ENCODE measurements around the gene ITGA7.

DNA sequence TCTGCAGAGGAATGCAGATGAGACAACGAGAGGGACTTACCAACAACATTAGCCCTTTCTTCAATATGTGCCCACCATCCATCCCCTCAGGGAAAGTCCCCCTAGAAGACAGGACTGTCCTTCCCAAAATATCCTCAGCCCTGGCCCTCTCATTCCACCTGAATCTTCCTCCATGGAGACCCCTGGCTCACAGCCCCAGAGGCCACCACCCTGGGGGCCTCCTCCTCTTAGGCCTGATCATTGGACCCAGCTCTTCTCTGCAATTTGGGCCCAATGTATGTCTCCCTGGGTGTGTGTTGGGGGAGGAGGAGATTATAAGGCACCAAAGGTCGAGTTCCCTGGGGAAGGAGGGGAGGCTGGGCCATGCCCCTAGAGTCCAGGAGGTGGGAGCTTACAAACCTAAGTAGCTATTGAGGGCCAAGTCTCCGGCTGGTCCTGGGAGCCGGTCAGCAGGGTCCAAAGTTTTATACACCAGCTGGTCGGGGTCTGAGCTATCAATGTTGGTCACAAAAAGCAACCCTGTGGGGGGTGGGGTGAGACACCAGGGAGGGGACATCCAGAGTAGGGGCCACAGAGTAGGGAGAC is 8.1 kb downstream of the ITGA7 start:
- TF ChIP-seq EZH2 (IDR thresholded peaks at IDR 0.05; ENCODE audit: insufficient read depth, poor library complexity, severe bottlenecking), result no peak
- TF ChIP-seq EZH2phosphoT487 (IDR thresholded peaks at IDR 0.05; ENCODE audit: insufficient read depth, low read depth), result no peak

Measured in GM23248 (cell line).